RPMI7951 (cell line): Measurements from ENCODE around the gene ERC1. TPM values are rescaled to one million over a fixed set of nuclear protein-coding genes. Genes with fewer than 3 reads are reported as not detected.
A peak's percentile ranks its signal among the peaks of the same experiment; 100 is the strongest.

Source experiments
- DNase-seq: peaks from one replicate; pipeline ENCODE4 v3.0.0-alpha.2; 2012; ENCODE audit warnings: low read depth
- total RNA-seq: library from RNA; depleted of rRNA; stranded (reverse); fragments of >200 nt; shearing (Covaris generic); gene quantifications from 2 replicates; pipeline ENCODE4 v1.2.3, GENCODE V29; 2014

ERC1 gene
- total RNA-seq, 1 experiment from 2014 or later: 11.7 TPM

- peak; percentile 89 for DNase-seq
These were observed 483.6 kb downstream of the ERC1 start for GRCh38 chr12:1474574-1475153.

DNA sequence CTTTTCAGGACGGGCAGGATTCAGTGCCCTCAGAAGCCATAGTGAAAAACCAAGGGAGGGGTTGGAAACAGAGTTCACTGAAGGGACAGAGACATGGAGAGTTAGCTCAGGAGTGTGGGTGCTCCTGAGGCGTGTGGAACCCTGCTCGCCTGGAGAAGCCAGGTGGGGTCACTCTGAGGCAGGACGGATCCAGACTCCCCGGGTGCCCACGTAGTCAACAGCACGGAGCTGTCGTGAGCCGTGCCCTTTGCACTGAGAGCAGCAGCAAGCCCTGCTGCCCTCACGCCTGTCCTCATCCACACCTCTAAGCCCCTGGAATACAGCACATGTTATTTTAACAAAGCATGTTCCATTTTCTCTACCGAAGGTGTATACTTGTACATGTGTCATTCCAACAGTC lies 488.6 kb downstream of the ERC1 start:
- no peak for DNase-seq

GRCh38 chr12:1481326-1481725 lies 490.3 kb downstream of the ERC1 start:
- no peak for DNase-seq

- DNase-seq: no peak
These were observed 490.9 kb downstream of the ERC1 start for GRCh38 chr12:1481906-1482305.

DNA sequence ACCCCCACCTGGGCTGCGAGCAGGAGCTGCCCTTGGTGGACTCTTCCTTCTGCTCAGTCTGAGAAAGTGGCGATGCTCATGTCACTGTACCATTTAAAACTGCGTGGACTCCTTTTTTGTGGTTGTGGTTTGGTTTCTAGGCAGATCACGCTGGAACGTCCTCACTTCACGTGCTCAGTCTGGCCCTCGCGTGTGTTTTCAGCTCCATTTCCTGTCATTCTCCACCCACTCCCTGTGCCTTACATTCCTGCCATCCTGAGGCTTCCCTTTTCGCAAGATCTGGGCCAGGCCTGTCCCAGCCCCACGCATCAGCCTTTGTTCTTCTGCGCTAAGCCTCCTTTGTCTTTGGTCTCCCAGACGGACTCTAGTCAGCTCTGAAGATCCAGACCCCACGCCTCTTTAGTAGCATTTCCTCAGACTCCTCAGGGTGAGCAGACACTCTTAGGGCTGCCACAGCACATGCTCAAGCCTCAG lies 497.9 kb downstream of the ERC1 start:
- DNase-seq: peak; percentile 17

GRCh38 chr12:1491983-1492697 lies 501.1 kb downstream of the ERC1 start:
- no peak for DNase-seq

DNA sequence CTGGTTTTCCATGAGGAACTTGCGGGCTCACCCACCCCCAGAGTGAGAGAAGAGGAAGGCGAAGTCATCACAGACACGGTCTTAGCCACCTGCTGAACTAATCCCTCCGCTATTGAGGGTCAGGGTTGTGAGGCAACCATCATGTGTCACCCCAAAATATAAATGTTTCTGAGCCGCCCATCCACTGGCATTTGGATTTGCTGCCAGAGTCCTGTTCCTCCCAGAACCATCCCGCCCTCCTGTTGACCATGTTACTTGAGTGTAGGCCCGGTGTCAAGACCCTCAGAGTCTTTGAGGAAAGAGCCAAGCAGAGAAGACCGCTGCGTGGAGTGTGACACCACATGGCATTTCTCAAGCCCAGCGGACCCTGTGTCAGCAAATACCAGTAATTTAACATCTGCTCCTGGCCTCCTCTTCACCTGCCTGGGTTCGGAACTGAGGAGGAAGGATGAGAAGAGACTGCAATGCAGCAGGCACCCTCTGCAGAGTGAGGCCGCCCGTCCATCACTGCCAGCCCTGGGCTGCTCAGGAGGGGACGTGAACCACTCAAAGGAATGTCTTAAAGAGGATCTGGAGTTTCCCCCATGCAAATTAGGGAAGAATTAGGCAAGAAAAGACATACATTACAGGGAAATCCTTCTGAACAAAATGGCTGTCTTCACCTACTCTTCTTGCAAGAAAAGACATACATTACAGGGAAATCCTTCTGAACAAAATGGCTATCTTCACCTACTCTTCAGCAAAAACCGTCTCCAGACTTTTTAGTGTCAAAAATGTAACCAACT lies 502.9 kb downstream of the ERC1 start:
- DNase-seq: no peak

GRCh38 chr12:1494856-1495255 lies 503.8 kb downstream of the ERC1 start:
- no peak for DNase-seq

DNA sequence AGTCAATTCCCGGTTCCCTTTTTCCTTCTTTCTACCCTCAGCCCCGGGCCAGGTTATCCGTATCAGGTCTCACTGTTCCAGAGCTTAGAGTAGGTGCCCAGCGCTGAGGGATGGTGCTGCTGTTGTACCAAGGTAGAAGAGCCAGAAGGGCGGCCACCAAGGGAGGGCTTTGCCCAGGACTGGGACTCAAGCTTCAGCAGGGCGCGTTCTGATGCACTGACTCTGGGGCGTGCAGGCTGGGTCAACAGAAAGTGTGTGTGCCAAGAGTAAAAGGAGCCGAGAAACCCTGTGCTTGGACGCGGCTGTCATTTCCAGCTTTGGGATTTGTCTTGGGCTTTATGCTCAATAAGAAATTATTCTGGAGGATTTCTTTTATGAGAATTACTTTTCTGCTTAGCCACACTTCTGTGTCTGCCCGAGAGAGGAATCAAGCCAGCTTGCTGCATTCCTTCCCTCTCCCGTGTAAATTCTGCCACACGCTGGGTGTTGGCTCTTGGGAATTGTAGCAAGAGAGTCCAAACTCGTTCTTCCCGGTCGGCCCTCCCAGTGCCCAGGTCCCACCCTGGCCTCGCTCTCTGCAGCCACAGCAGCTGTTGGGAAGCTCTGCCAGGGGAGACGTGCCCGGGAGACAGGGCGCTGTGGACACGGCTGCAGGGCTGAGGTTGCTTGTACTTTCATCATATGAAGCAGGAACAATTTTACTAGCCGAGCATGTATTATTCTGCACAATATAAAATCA lies 505.3 kb downstream of the ERC1 start:
- no peak for DNase-seq

DNA sequence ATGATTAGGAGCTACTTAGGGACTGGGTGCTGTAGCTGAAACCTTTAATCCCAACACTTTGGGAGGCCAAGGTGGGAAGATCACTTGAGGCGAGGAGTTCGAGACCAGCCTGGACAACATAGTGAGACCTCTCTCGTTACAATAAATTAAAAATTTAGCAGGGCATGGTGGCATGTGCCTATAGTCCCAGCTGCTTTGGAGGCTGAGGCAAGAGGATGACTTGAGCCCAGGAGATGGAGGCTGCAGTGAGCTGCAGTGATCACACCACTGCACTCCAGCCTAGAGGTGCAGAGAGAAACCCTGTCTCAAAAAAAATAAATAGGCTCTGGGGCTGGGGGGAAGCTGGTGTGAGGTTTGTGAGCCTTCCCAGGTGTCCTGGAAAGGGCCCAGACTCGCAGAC lies 506.1 kb downstream of the ERC1 start:
- no peak for DNase-seq

- DNase-seq: no peak
These were observed 507.2 kb downstream of the ERC1 start for GRCh38 chr12:1498199-1498740.

DNA sequence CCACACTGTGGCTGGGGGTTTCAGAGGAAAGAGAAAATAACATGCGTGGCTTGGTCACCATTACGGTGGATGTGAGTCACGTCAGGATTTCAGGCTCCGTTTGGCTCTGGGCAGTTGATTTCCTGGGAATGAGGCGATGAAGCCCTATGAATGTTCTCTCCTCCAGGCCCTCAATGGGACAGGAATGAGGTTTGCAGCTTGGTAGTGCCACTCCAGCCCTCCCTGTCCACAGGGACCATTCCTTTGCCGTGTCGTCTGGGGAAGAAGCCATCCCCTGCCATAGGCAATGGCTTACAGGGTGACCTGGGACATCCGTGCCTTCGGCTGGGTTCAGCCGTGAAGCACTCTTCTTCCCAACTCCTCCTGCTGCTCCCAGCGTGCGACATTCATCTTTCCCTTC lies 508.3 kb downstream of the ERC1 start:
- DNase-seq: peak; percentile 44

GRCh38 chr12:1500095-1500801 lies 509.2 kb downstream of the ERC1 start:
- peak; percentile 85 for DNase-seq

- DNase-seq: no peak
These were observed 510.0 kb downstream of the ERC1 start for GRCh38 chr12:1501001-1501400.

- DNase-seq: no peak
These were observed 510.8 kb downstream of the ERC1 start for GRCh38 chr12:1501695-1502378.

DNA sequence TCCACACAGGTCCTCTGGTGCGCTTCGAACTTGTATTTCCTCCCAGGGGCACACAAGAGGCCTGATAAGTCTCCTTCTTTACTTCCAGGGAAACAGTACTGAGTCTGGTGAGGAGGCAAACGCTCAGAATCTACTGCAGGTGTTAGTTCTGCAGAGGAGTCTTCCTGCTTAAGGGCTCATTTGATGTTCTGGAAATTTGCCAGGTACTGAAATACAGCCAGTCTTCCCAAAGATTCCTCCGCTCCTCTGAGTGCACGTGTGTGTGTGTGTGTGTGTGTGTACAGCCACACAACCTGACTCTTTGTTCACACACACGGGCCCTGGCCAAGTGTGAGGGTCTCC lies 511.3 kb downstream of the ERC1 start:
- DNase-seq: no peak

GRCh38 chr12:1502831-1503230 lies 511.8 kb downstream of the ERC1 start:
- DNase-seq: no peak

GRCh38 chr12:1503281-1503711 lies 512.3 kb downstream of the ERC1 start:
- no peak for DNase-seq

- DNase-seq: no peak
These were observed 513.4 kb downstream of the ERC1 start for GRCh38 chr12:1504304-1504894.

- DNase-seq: no peak
These were observed 513.9 kb downstream of the ERC1 start for GRCh38 chr12:1504895-1505311.
